Chondrocyte (in vitro differentiated cells): Measurements from ENCODE around the gene FCHSD1. TPM values are rescaled to one million over a fixed set of nuclear protein-coding genes. Genes with fewer than 3 reads are reported as not detected.

Experiments used
- DNase-seq: peaks from one replicate; pipeline ENCODE4 v3.0.0; 2021; ENCODE audit warnings: mixed read lengths, low spot score
- H3K27ac Mint-ChIP-seq: one replicate; pipeline ENCODE4 v1.8.0; 2021; ENCODE audit warnings: mild to moderate bottlenecking, moderate library complexity, mixed read lengths; ENCODE audit not compliant: unreplicated experiment
- H3K27me3 Mint-ChIP-seq: 2 replicates; pipeline ENCODE4 v1.8.0; 2021; ENCODE audit warnings: low read depth, mixed read lengths
- H3K36me3 Mint-ChIP-seq: 2 replicates; pipeline ENCODE4 v1.8.0; 2021; ENCODE audit warnings: low read depth, mixed read lengths
- H3K4me1 Mint-ChIP-seq: 2 replicates; pipeline ENCODE4 v1.8.0; 2021; ENCODE audit warnings: low read depth, mild to moderate bottlenecking, mixed read lengths
- H3K4me3 Mint-ChIP-seq: one replicate; pipeline ENCODE4 v1.8.0; 2021; ENCODE audit warnings: mild to moderate bottlenecking, moderate library complexity, mixed read lengths; ENCODE audit not compliant: unreplicated experiment
- H3K9me3 Mint-ChIP-seq: 2 replicates; pipeline ENCODE4 v1.8.0; 2021; ENCODE audit warnings: low read depth, mixed read lengths
- CTCF ChIP-seq: fragments of 200-600 bp; sonication (generic); IDR thresholded peaks from 2 replicates; pipeline ENCODE4 v1.5.0; 2021; ENCODE audit warnings: antibody characterized with exemption, mild to moderate bottlenecking, moderate library complexity
- total RNA-seq: library from RNA; stranded (reverse); gene quantifications from 3 replicates; pipeline ENCODE4 v1.2.1, GENCODE V29; 2021

FCHSD1 gene
- total RNA-seq, 1 donor from 2014 or later, result 29.8 TPM

GRCh38 chr5:141608046-141608445, 43.2 kb downstream of the FCHSD1 start:
- no peak for DNase-seq
- H3K9me3 Mint-ChIP-seq, result no peaks in the 10 kb centered on the region
- H3K27ac Mint-ChIP-seq, result no peak overlapping the region
- no peak for TF ChIP-seq CTCF
- H3K36me3 Mint-ChIP-seq, result peaks cover 4% of the 10 kb centered on the region
- no peak overlapping the region for H3K4me3 Mint-ChIP-seq
- H3K4me1 Mint-ChIP-seq, result peaks cover 36% of the 10 kb centered on the region
- H3K27me3 Mint-ChIP-seq, result no peaks in the 10 kb centered on the region

GRCh38 chr5:141605523-141606277, 45.5 kb downstream of the FCHSD1 start:
- DNase-seq, result no peak
- no peaks in the 10 kb centered on the region for H3K27me3 Mint-ChIP-seq
- H3K27ac Mint-ChIP-seq, result peak overlapping the region; percentile 80

GRCh38 chr5:141603923-141604717, 47.1 kb downstream of the FCHSD1 start:
- no peaks in the 10 kb centered on the region for H3K36me3 Mint-ChIP-seq
- peak overlapping the region; percentile 96 for H3K27ac Mint-ChIP-seq
- no peak for TF ChIP-seq CTCF
- DNase-seq, result no peak
- H3K9me3 Mint-ChIP-seq, result no peaks in the 10 kb centered on the region
- no peaks in the 10 kb centered on the region for H3K27me3 Mint-ChIP-seq
- peaks cover 41% of the 10 kb centered on the region for H3K4me1 Mint-ChIP-seq
- no peak overlapping the region for H3K4me3 Mint-ChIP-seq

More at GRCh38 chr5:141605523-141606277, 45.5 kb downstream of the FCHSD1 start:
- Mint-ChIP-seq H3K9me3 (no peaks in the 10 kb centered on the region), H3K4me3 (no peak overlapping the region), H3K36me3 (peaks cover 1% of the 10 kb centered on the region), H3K4me1 (peaks cover 36% of the 10 kb centered on the region)
- no peak for TF ChIP-seq CTCF

- peaks cover 40% of the 10 kb centered on the region for H3K4me1 Mint-ChIP-seq
- H3K4me3 Mint-ChIP-seq, result no peak overlapping the region
- DNase-seq, result no peak
- no peaks in the 10 kb centered on the region for H3K36me3 Mint-ChIP-seq
- H3K27me3 Mint-ChIP-seq, result no peaks in the 10 kb centered on the region
- no peak for TF ChIP-seq CTCF
- peak overlapping the region; percentile 61 for H3K27ac Mint-ChIP-seq
- H3K9me3 Mint-ChIP-seq, result no peaks in the 10 kb centered on the region
These were observed 48.6 kb downstream of the FCHSD1 start for GRCh38 chr5:141602606-141603005.
